NB4 (cell line): Measurements from ENCODE around the gene UBE4B.

ENCODE experiments used
- DNase-seq: peaks from one replicate; pipeline ENCODE4 v3.0.0; 2010; ENCODE audit warnings: low read depth
- H3K4me3 ChIP-seq: one replicate; pipeline ENCODE4 v1.5.1; 2011; ENCODE audit warnings: mild to moderate bottlenecking, low read depth, low read length, moderate library complexity
- CTCF ChIP-seq: IDR thresholded peaks from one replicate; pipeline ENCODE4 v1.5.1; 2012; ENCODE audit warnings: low read depth, low read length
- MYC ChIP-seq: IDR thresholded peaks from 2 replicates; pipeline ENCODE4 v1.6.1; 2011; ENCODE audit warnings: low read depth, low read length
- POLR2A ChIP-seq: IDR thresholded peaks from 2 replicates; pipeline ENCODE4 v1.6.1; 2011; ENCODE audit warnings: mild to moderate bottlenecking; ENCODE audit not compliant: insufficient read length; ENCODE audit errors: extremely low read depth
- TF ChIP-seq, protein P1 (sequence below): IDR thresholded peaks from 2 replicates; pipeline ENCODE4 v1.6.1; 2011; ENCODE audit warnings: low read depth, low read length

The UBE4B gene

GRCh38 chr1:10032590-10033358 is at the start of gene UBE4B:
UBE4B (plus strand) TSS chr1:10032958; CDS start chr1:10033671, 713 bp downstream.
- TF ChIP-seq MYC = peak; percentile 63
- peak; percentile 37 for TF ChIP-seq POLR2A
- peak; percentile 73 for TF ChIP-seq CTCF
- TF ChIP-seq, protein P1, sequence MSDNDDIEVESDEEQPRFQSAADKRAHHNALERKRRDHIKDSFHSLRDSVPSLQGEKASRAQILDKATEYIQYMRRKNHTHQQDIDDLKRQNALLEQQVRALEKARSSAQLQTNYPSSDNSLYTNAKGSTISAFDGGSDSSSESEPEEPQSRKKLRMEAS = peak; percentile 62; the same call in 1 of the 2 replicates
- peak within 1 kb of the TSS; percentile 98 for H3K4me3 ChIP-seq
- peak; percentile 98 for DNase-seq

- H3K4me3 ChIP-seq = no peak overlapping the region
- DNase-seq = no peak
- TF ChIP-seq POLR2A (no peak), CTCF (no peak), MYC (no peak)
- TF ChIP-seq, protein P1 = no peak
These were observed 48.5 kb upstream of the UBE4B start for GRCh38 chr1:9984253-9984652.

DNA sequence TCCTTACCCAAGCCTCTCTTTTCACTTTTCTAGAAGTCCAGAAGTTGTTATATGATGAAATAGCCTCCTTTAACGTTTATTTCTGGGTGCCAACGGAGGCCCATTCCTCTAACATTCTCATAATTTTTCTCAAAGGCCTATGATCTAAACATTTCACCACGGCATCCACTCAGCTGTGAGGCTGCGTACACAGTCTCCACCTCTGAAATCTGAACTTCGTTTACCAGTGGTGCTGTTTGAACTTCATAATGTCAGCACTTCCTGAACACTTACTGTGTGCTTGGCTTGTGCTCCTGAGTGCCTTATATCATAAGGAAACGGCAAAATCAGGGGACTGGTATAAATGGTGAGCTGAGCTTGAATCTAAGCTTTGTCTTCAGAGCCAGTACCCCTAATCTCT is 47.8 kb upstream of the UBE4B start:
- H3K4me3 ChIP-seq = no peak overlapping the region
- TF ChIP-seq MYC = no peak
- TF ChIP-seq, protein P1 = no peak
- TF ChIP-seq CTCF = no peak
- TF ChIP-seq POLR2A = no peak
- DNase-seq = no peak

GRCh38 chr1:9989773-9990172 is 43.0 kb upstream of the UBE4B start:
- TF ChIP-seq MYC = no peak
- no peak for TF ChIP-seq CTCF
- TF ChIP-seq, protein P1 = no peak
- TF ChIP-seq POLR2A = no peak
- DNase-seq = no peak
- H3K4me3 ChIP-seq = no peak overlapping the region

GRCh38 chr1:9990944-9991343 is 41.8 kb upstream of the UBE4B start:
- TF ChIP-seq CTCF (no peak), MYC (no peak), POLR2A (no peak)
- TF ChIP-seq, protein P1 = no peak
- DNase-seq = no peak
- H3K4me3 ChIP-seq = no peak overlapping the region
